ENCODE measurements around the gene ARSA.

The ARSA gene

GRCh38 chr22:50633771-50634170 lies 5.8 kb upstream of the ARSA start:
- H2AFZ ChIP-seq (ENCODE audit: low read length): no peak overlapping the region
- no peak for TF ChIP-seq CTCF (IDR thresholded peaks at IDR 0.05; ENCODE audit: low read length)
- TF ChIP-seq EZH2 (IDR thresholded peaks at IDR 0.05; ENCODE audit: borderline replicate concordance, low read length): no peak
- H3K27ac ChIP-seq (ENCODE audit: low read depth, low read length, poor library complexity, severe bottlenecking): no peak overlapping the region
- H3K4me2 ChIP-seq (ENCODE audit: low read length): no peak overlapping the region
- H3K4me3 ChIP-seq (ENCODE audit: low read depth, low read length, poor library complexity, severe bottlenecking): no peak overlapping the region
- H3K36me3 ChIP-seq (ENCODE audit: insufficient read depth, low read length): no peaks in the 10 kb centered on the region; the same call in 1 of the 2 replicates
- H3K9me2 ChIP-seq (ENCODE audit: low read depth, low read length): no peaks in the 10 kb centered on the region
- no peaks in the 10 kb centered on the region for H3F3A ChIP-seq (ENCODE audit: insufficient read depth, low read length)
- H3K9me3 ChIP-seq (ENCODE audit: low read length): 0 out of 2 replicates have a peak, but pooled peaks cover 4% of the 10 kb centered on the region
- no peaks in the 10 kb centered on the region for H3K79me2 ChIP-seq (ENCODE audit: insufficient read depth, low read length)
- H3K4me1 ChIP-seq (ENCODE audit: insufficient read depth, low read length, severe bottlenecking): peaks cover 3% of the 10 kb centered on the region
- no peaks in the 10 kb centered on the region for H4K20me1 ChIP-seq (ENCODE audit: insufficient read depth, low read length)
- H3K27me3 ChIP-seq (ENCODE audit: insufficient read depth, low read length): no peaks in the 10 kb centered on the region; the same call in 1 of the 2 replicates
- no peak overlapping the region for H3K9ac ChIP-seq (ENCODE audit: low read length)

GRCh38 chr22:50633086-50633485 lies 5.1 kb upstream of the ARSA start:
- H2AFZ ChIP-seq (ENCODE audit: low read length): no peak overlapping the region
- no peak overlapping the region for H3K9ac ChIP-seq (ENCODE audit: low read length)
- no peak overlapping the region for H3K4me3 ChIP-seq (ENCODE audit: low read depth, low read length, poor library complexity, severe bottlenecking)
- H3K27ac ChIP-seq (ENCODE audit: low read depth, low read length, poor library complexity, severe bottlenecking): no peak overlapping the region
- TF ChIP-seq CTCF (IDR thresholded peaks at IDR 0.05; ENCODE audit: low read length) (no peak), EZH2 (IDR thresholded peaks at IDR 0.05; ENCODE audit: borderline replicate concordance, low read length) (no peak)
- H3K9me2 ChIP-seq (ENCODE audit: low read depth, low read length): no peaks in the 10 kb centered on the region
- H3K36me3 ChIP-seq (ENCODE audit: insufficient read depth, low read length): no peaks in the 10 kb centered on the region; the same call in 1 of the 2 replicates
- H3F3A ChIP-seq (ENCODE audit: insufficient read depth, low read length): no peaks in the 10 kb centered on the region
- 0 out of 2 replicates have a peak, but pooled peaks cover 4% of the 10 kb centered on the region for H3K9me3 ChIP-seq (ENCODE audit: low read length)
- no peaks in the 10 kb centered on the region; the same call in 1 of the 2 replicates for H3K27me3 ChIP-seq (ENCODE audit: insufficient read depth, low read length)
- no peak overlapping the region for H3K4me2 ChIP-seq (ENCODE audit: low read length)
- no peaks in the 10 kb centered on the region for H4K20me1 ChIP-seq (ENCODE audit: insufficient read depth, low read length)
- H3K4me1 ChIP-seq (ENCODE audit: insufficient read depth, low read length, severe bottlenecking): peaks cover 7% of the 10 kb centered on the region
- no peaks in the 10 kb centered on the region for H3K79me2 ChIP-seq (ENCODE audit: insufficient read depth, low read length)

GRCh38 chr22:50630376-50630775 lies 2.4 kb upstream of the ARSA start:
- no peak for TF ChIP-seq CTCF (IDR thresholded peaks at IDR 0.05; ENCODE audit: low read length)
- no peak for TF ChIP-seq EZH2 (IDR thresholded peaks at IDR 0.05; ENCODE audit: borderline replicate concordance, low read length)

More at GRCh38 chr22:50630376-50630775, 2.4 kb upstream of the ARSA start:
- Histone ChIP-seq H3K9ac (ENCODE audit: low read length) (no peak overlapping the region), H3K27me3 (ENCODE audit: insufficient read depth, low read length) (no peaks in the 10 kb centered on the region), H3K9me2 (ENCODE audit: low read depth, low read length) (no peaks in the 10 kb centered on the region), H3K27ac (ENCODE audit: low read depth, low read length, poor library complexity, severe bottlenecking) (no peak overlapping the region), H3K36me3 (ENCODE audit: insufficient read depth, low read length) (no peaks in the 10 kb centered on the region; the same call in 1 of the 2 replicates), H3K9me3 (ENCODE audit: low read length) (no peaks in the 10 kb centered on the region), H3K79me2 (ENCODE audit: insufficient read depth, low read length) (no peaks in the 10 kb centered on the region), H4K20me1 (ENCODE audit: insufficient read depth, low read length) (no peaks in the 10 kb centered on the region), H3K4me3 (ENCODE audit: low read depth, low read length, poor library complexity, severe bottlenecking) (no peak overlapping the region), H3K4me1 (ENCODE audit: insufficient read depth, low read length, severe bottlenecking) (peaks cover 21% of the 10 kb centered on the region), H3F3A (ENCODE audit: insufficient read depth, low read length) (no peaks in the 10 kb centered on the region), H3K4me2 (ENCODE audit: low read length) (no peak overlapping the region), H2AFZ (ENCODE audit: low read length) (no peak overlapping the region)

Data from OCI-LY1 (cell line).